WTC11 (cell line): ENCODE measurements around the gene CGB5. TPM values are rescaled to one million over a fixed set of nuclear protein-coding genes. Genes with fewer than 3 reads are reported as not detected.
A peak's percentile ranks its signal among the peaks of the same experiment; 100 is the strongest.

Experiments used
- ATAC-seq: fragments of 200-7000 bp; cut with Tn5 transposase; 2 replicates; pipeline ENCODE4 v1.10.0; 2021; ENCODE audit warnings: mild to moderate bottlenecking, moderate library complexity
- CTCF ChIA-PET: fragments of 300-600 bp; sonication (Branson Sonifier 250); formaldehyde crosslinking; loops from one replicate; lab custom pipeline; 2021; ENCODE audit warnings: antibody characterized with exemption; lab: Charles Lee
- POLR2A ChIA-PET: fragments of 350-600 bp; sonication (Branson Sonifier 250); formaldehyde crosslinking; loops from one replicate; lab custom pipeline; 2021; ENCODE audit warnings: antibody characterized with exemption; lab: Charles Lee
- DNase-seq: peaks from one replicate; pipeline ENCODE4 v3.0.0; 2021; ENCODE audit warnings: low spot score
- H3K27ac Mint-ChIP-seq: 2 replicates; pipeline ENCODE4 v1.8.0; 2021; ENCODE audit warnings: mixed read lengths
- H3K27me3 Mint-ChIP-seq: 2 replicates; pipeline ENCODE4 v1.8.0; 2021; ENCODE audit warnings: low read depth, mild to moderate bottlenecking, moderate library complexity, mixed read lengths
- H3K36me3 Mint-ChIP-seq: 2 replicates; pipeline ENCODE4 v1.8.0; 2021; ENCODE audit warnings: mixed read lengths
- H3K4me1 Mint-ChIP-seq: 2 replicates; pipeline ENCODE4 v1.8.0; 2022; ENCODE audit warnings: mixed read lengths
- H3K4me3 Mint-ChIP-seq: 2 replicates; pipeline ENCODE4 v1.8.0; 2021; ENCODE audit warnings: mild to moderate bottlenecking, moderate library complexity, mixed read lengths
- H3K9me3 Mint-ChIP-seq: 2 replicates; pipeline ENCODE4 v1.8.0; 2021; ENCODE audit warnings: mixed read lengths
- E2F1 ChIP-seq: sonication (generic); formaldehyde crosslinking; IDR thresholded peaks from 2 replicates; pipeline ENCODE4 v1.8.0; 2022; ENCODE audit warnings: mild to moderate bottlenecking, missing genetic modification reagents
- ELF4 ChIP-seq: sonication (generic); formaldehyde crosslinking; IDR thresholded peaks from 2 replicates; pipeline ENCODE4 v1.8.1; 2022; ENCODE audit warnings: low read depth, mild to moderate bottlenecking, moderate library complexity, missing genetic modification reagents
- ESRRA ChIP-seq: sonication (generic); formaldehyde crosslinking; IDR thresholded peaks from 2 replicates; pipeline ENCODE4 v1.8.1; 2022; ENCODE audit warnings: mild to moderate bottlenecking, missing genetic modification reagents, borderline replicate concordance
- GRHL2 ChIP-seq: fragments of 250-450 bp; sonication (Bioruptor Pico); IDR thresholded peaks from 2 replicates; pipeline ENCODE4 v1.8.0; 2022; ENCODE audit warnings: mild to moderate bottlenecking, moderate library complexity; ENCODE audit not compliant: insufficient replicate concordance, severe bottlenecking
- HMGXB4 ChIP-seq: sonication (generic); formaldehyde crosslinking; IDR thresholded peaks from 2 replicates; pipeline ENCODE4 v1.8.1; 2023; ENCODE audit warnings: mild to moderate bottlenecking, moderate library complexity, missing genetic modification reagents
- KAT7 ChIP-seq: sonication (generic); formaldehyde crosslinking; IDR thresholded peaks from 2 replicates; pipeline ENCODE4 v1.8.1; 2023; ENCODE audit warnings: missing genetic modification reagents, mild to moderate bottlenecking, borderline replicate concordance
- MLX ChIP-seq: sonication (generic); formaldehyde crosslinking; IDR thresholded peaks from 2 replicates; pipeline ENCODE4 v1.8.1; 2023; ENCODE audit warnings: mild to moderate bottlenecking, missing genetic modification reagents, moderate library complexity
- NFE2L1 ChIP-seq: sonication (generic); formaldehyde crosslinking; IDR thresholded peaks from 2 replicates; pipeline ENCODE4 v1.8.1; 2023; ENCODE audit warnings: missing genetic modification reagents
- NFYB ChIP-seq: sonication (generic); formaldehyde crosslinking; conservative IDR thresholded peaks from 2 replicates; pipeline ENCODE4 v1.8.0; 2022; ENCODE audit warnings: low read depth, missing genetic modification reagents
- RELA ChIP-seq: sonication (generic); formaldehyde crosslinking; IDR thresholded peaks from 2 replicates; pipeline ENCODE4 v1.8.1; 2022; ENCODE audit warnings: missing genetic modification reagents, mild to moderate bottlenecking, borderline replicate concordance
- STAT6 ChIP-seq: sonication (generic); formaldehyde crosslinking; conservative IDR thresholded peaks from 2 replicates; pipeline ENCODE4 v1.8.1; 2023; ENCODE audit warnings: mild to moderate bottlenecking, low read depth, missing genetic modification reagents, moderate library complexity
- USF1 ChIP-seq: sonication (generic); formaldehyde crosslinking; IDR thresholded peaks from 2 replicates; pipeline ENCODE4 v1.8.0; 2022; ENCODE audit warnings: mild to moderate bottlenecking, missing genetic modification reagents
- ZNF232 ChIP-seq: sonication (generic); formaldehyde crosslinking; IDR thresholded peaks from 2 replicates; pipeline ENCODE4 v1.8.0; 2022; ENCODE audit warnings: mild to moderate bottlenecking, missing genetic modification reagents
- ZNF512 ChIP-seq: sonication (generic); formaldehyde crosslinking; IDR thresholded peaks from 2 replicates; pipeline ENCODE4 v1.8.1; 2022; ENCODE audit warnings: missing genetic modification reagents, borderline replicate concordance
- ZSCAN18 ChIP-seq: fragments of 250-450 bp; sonication (Bioruptor Pico); IDR thresholded peaks from 2 replicates; pipeline ENCODE4 v2.1.2; 2022; ENCODE audit warnings: mild to moderate bottlenecking, moderate library complexity
- total RNA-seq: library from RNA; stranded (reverse); gene quantifications from 3 replicates; pipeline ENCODE4 v1.2.3, GENCODE V29; 2021

Gene CGB5
- total RNA-seq, 1 experiment from 2014 or later = 0.35 TPM

GRCh38 chr19:49016067-49016839, 27.4 kb upstream of the CGB5 start (continued):
- TF ChIP-seq ZNF512 (CRISPR knock-in tag) (no peak), ZNF232 (CRISPR knock-in tag) (no peak)
- TF ChIP-seq, all 79 proteins: peak for 0

- peaks cover 39% of the 10 kb centered on the region for H3K27me3 Mint-ChIP-seq
- ChIA-PET CTCF (interaction anchor here (0.6 to 6.5 kb wide), 12 partner anchors 8 to 182 kb away, joined by 3 to 78 read pairs (median 8); partner anchors contain the start of genes CGB7, GYS1 and RUVBL2), POLR2A (interaction anchor here (0.7 kb wide), 1 partner anchor 40 kb away, joined by 3 read pairs; the partner anchor contains the start of gene CGB7)
- TF ChIP-seq ELF4 = no peak
- TF ChIP-seq USF1 (CRISPR knock-in tag) = no peak
- no peak for TF ChIP-seq ZSCAN18 (CRISPR knock-in tag)
- TF ChIP-seq KAT7 (CRISPR knock-in tag) = no peak
- no peak for TF ChIP-seq ESRRA
- no peak for TF ChIP-seq RELA
- no peak for TF ChIP-seq NFYB
- no peak for TF ChIP-seq ZNF232 (CRISPR knock-in tag)
- no peak for TF ChIP-seq GRHL2 (CRISPR knock-in tag)
- no peak for TF ChIP-seq E2F1 (CRISPR knock-in tag)
- no peak for TF ChIP-seq HMGXB4 (CRISPR knock-in tag)
- no peak for TF ChIP-seq NFE2L1 (CRISPR knock-in tag)
- no peak for TF ChIP-seq MLX (CRISPR knock-in tag)
- no peak for TF ChIP-seq STAT6 (CRISPR knock-in tag)
- no peak for TF ChIP-seq ZNF512 (CRISPR knock-in tag)
- ATAC-seq (no peak), DNase-seq (no peak)
- H3K36me3 Mint-ChIP-seq = peaks cover 20% of the 10 kb centered on the region
- no peaks in the 10 kb centered on the region for H3K9me3 Mint-ChIP-seq
- H3K4me3 Mint-ChIP-seq = peak within 1 kb of the TSS; percentile 73
- H3K4me1 Mint-ChIP-seq = peaks cover 23% of the 10 kb centered on the region
- H3K27ac Mint-ChIP-seq = no peak within 1 kb of the TSS
Observed at GRCh38 chr19:49017041-49017665, 26.5 kb upstream of the CGB5 start, which contains the start of gene LHB. LHB (minus strand) TSS chr19:49017091; CDS start chr19:49017081, 10 bp downstream.
